ENCODE data around the gene CPNE1.

Gene CPNE1

GRCh38 chr20:35586751-35587425, 77.8 kb downstream of the CPNE1 start:
- DNase-seq = no peak
- in situ Hi-C loops (cut with HindIII; ENCODE audit: low pct_ligation_motif_present, low pct_unique_long_range_greater_than_20kb, low sequenced_read_pairs) = no loop called here

- no peak for DNase-seq
- in situ Hi-C loops (cut with HindIII; ENCODE audit: low pct_ligation_motif_present, low pct_unique_long_range_greater_than_20kb, low sequenced_read_pairs) = no loop called here
Observed at GRCh38 chr20:35583636-35584560, 80.8 kb downstream of the CPNE1 start.

- DNase-seq = no peak
- in situ Hi-C loops (cut with HindIII; ENCODE audit: low pct_ligation_motif_present, low pct_unique_long_range_greater_than_20kb, low sequenced_read_pairs) = no loop called here
Observed at GRCh38 chr20:35582741-35583404, 81.8 kb downstream of the CPNE1 start.

- DNase-seq = no peak
- in situ Hi-C loops (cut with HindIII; ENCODE audit: low pct_ligation_motif_present, low pct_unique_long_range_greater_than_20kb, low sequenced_read_pairs) = no loop called here
Observed at GRCh38 chr20:35582131-35582530, 82.6 kb downstream of the CPNE1 start.

GRCh38 chr20:35579196-35579595, 85.5 kb downstream of the CPNE1 start:
- in situ Hi-C loops (cut with HindIII; ENCODE audit: low pct_ligation_motif_present, low pct_unique_long_range_greater_than_20kb, low sequenced_read_pairs) = no loop called here
- no peak for DNase-seq

- in situ Hi-C loops (cut with HindIII; ENCODE audit: low pct_ligation_motif_present, low pct_unique_long_range_greater_than_20kb, low sequenced_read_pairs) = no loop called here
- DNase-seq = no peak
Observed at GRCh38 chr20:35578469-35578868, 86.2 kb downstream of the CPNE1 start.

GRCh38 chr20:35576816-35577215, 87.9 kb downstream of the CPNE1 start:
- no peak for DNase-seq
- in situ Hi-C loops (cut with HindIII; ENCODE audit: low pct_ligation_motif_present, low pct_unique_long_range_greater_than_20kb, low sequenced_read_pairs) = no loop called here

All from ACHN (cell line).